ENCODE results near the gene ADAMTS10. TPM values are rescaled to one million over a fixed set of nuclear protein-coding genes. Genes with fewer than 3 reads are reported as not detected.
A peak's percentile ranks its signal among the peaks of the same experiment; 100 is the strongest.
"Not testable (repeated sequence)": the region's sequence is repeated elsewhere in the genome, so short reads cannot be mapped to it uniquely, and the experiment has no call there.

ADAMTS10 gene
- total RNA-seq, 4 donors from 2014 or later, result 15.7 to 45.3 (median 22.8) TPM

DNA sequence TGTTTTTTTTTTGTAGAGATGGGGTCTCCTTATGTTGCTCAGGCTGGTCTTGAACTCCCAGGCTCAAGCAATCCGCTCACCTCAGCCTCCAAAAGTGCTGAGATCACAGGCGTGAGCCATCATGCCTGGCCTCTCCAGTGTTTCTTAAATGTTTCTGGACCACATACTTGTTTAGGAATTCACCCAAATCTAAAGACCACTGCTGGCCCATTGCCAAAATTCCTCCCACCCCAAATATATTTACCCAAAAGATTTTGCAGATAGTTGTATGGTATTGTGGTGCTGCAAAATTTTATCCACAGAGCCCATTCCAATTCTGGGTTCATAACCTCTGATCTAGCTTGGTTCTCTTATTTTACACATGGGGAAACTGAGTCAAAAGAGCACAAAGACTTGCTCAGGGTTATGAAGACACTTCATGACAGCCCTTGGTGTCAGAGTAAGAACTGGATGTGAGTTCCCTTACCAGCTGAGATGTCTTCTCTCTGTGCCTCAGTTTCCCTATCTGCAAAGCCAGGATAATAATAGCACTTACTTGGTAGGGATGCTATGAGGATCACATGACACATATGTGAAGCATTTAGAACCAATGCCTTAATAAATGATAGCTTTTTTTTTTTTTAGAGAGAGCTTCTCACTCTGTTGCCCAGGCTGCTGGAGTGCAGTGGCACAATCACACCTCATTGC is 30.8 kb upstream of the ADAMTS10 start:
- TF ChIP-seq POLR2AphosphoS5 (IDR thresholded peaks at IDR 0.05), result no peak
- TF ChIP-seq POLR2A (IDR thresholded peaks at IDR 0.05), result no peak
- TF ChIP-seq EP300 (IDR thresholded peaks at IDR 0.05), result no peak
- TF ChIP-seq, protein P1, sequence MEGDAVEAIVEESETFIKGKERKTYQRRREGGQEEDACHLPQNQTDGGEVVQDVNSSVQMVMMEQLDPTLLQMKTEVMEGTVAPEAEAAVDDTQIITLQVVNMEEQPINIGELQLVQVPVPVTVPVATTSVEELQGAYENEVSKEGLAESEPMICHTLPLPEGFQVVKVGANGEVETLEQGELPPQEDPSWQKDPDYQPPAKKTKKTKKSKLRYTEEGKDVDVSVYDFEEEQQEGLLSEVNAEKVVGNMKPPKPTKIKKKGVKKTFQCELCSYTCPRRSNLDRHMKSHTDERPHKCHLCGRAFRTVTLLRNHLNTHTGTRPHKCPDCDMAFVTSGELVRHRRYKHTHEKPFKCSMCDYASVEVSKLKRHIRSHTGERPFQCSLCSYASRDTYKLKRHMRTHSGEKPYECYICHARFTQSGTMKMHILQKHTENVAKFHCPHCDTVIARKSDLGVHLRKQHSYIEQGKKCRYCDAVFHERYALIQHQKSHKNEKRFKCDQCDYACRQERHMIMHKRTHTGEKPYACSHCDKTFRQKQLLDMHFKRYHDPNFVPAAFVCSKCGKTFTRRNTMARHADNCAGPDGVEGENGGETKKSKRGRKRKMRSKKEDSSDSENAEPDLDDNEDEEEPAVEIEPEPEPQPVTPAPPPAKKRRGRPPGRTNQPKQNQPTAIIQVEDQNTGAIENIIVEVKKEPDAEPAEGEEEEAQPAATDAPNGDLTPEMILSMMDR (IDR thresholded peaks at IDR 0.05), result no peak
- Histone ChIP-seq H3K4me3 (no peak overlapping the region), H3K27me3 (peaks cover 40% of the 10 kb centered on the region), H3K9me3 (peaks cover 0 to 17% (median 0%) of the 10 kb centered on the region in 3 donors), H3K27ac (no peak overlapping the region), H3K36me3 (no peaks in the 10 kb centered on the region), H3K4me1 (peaks cover 0 to 6% (median 0%) of the 10 kb centered on the region in 3 donors)
- 86% methylated on average over 2 of the region's 2 CpGs for WGBS, 2 donors (ENCODE audit: low coverage in 1 of 2)
- no peak for ATAC-seq

DNA sequence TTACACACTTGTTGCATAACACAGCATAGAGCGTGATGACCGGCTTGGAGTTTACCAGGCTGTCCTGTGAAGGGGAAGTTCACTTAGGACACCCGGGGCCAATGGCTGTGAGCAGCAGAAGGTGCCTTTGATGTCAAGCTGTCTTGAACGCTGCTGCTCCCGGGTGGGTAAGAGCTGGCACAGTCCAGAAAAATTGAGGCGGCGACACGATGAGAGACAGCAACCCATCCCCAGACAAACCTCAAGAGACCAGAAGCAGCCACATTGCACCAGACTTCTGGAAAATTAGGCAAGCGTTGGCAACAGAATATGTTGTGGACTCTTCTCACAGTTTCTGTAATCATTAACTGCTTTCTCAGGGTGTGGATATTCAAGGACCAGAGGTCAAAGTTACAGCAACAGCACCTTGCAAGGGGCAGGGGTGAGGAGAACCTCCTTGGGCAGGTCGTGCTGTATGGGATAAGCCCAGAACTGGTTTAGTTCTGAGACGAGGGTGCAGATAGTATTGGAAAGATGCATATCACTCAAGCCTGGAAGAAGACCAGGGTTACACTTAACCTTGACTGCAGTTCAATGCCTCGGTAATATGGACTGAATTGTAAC is 30.0 kb upstream of the ADAMTS10 start:
- no peak for TF ChIP-seq POLR2AphosphoS5 (IDR thresholded peaks at IDR 0.05)
- H3K36me3 ChIP-seq, result no peaks in the 10 kb centered on the region
- ATAC-seq, result peak; percentile 66
- peaks cover 0 to 17% (median 0%) of the 10 kb centered on the region in 3 donors for H3K9me3 ChIP-seq
- H3K27me3 ChIP-seq, result peaks cover 31% of the 10 kb centered on the region
- H3K27ac ChIP-seq, result no peak overlapping the region
- no peak overlapping the region for H3K4me3 ChIP-seq
- peaks cover 0 to 6% (median 0%) of the 10 kb centered on the region in 3 donors for H3K4me1 ChIP-seq
- 72 to 86% methylated on average over 4 to 7 of the region's 12 CpGs for WGBS, 2 donors (ENCODE audit: low coverage in 1 of 2)

- no peaks in the 10 kb centered on the region for H3K36me3 ChIP-seq
- no peak overlapping the region for H3K4me3 ChIP-seq
- ATAC-seq, result no peak
- peak overlapping the region in 1 of 4 donors; percentile 24 for H3K27ac ChIP-seq
- peaks cover 0 to 6% (median 0%) of the 10 kb centered on the region in 3 donors for H3K4me1 ChIP-seq
- H3K9me3 ChIP-seq, result peaks cover 0 to 17% (median 0%) of the 10 kb centered on the region in 3 donors
- TF ChIP-seq, protein P1 (IDR thresholded peaks at IDR 0.05), result no peak
- TF ChIP-seq POLR2AphosphoS5 (IDR thresholded peaks at IDR 0.05), result no peak
- TF ChIP-seq EP300 (IDR thresholded peaks at IDR 0.05), result no peak
- 36 to 38% methylated on average over 4 to 7 of the region's 8 CpGs for WGBS, 2 donors (ENCODE audit: low coverage in 1 of 2)
- peaks cover 25% of the 10 kb centered on the region for H3K27me3 ChIP-seq
Observed at GRCh38 chr19:8639821-8640401, 29.4 kb upstream of the ADAMTS10 start.

GRCh38 chr19:8638078-8638619 is 27.6 kb upstream of the ADAMTS10 start:
- WGBS, 2 donors (ENCODE audit: low coverage in 1 of 2), result 30 to 62% methylated on average over 7 to 15 of the region's 21 CpGs
- H3K4me3 ChIP-seq, result no peak overlapping the region
- ATAC-seq, result no peak

DNA sequence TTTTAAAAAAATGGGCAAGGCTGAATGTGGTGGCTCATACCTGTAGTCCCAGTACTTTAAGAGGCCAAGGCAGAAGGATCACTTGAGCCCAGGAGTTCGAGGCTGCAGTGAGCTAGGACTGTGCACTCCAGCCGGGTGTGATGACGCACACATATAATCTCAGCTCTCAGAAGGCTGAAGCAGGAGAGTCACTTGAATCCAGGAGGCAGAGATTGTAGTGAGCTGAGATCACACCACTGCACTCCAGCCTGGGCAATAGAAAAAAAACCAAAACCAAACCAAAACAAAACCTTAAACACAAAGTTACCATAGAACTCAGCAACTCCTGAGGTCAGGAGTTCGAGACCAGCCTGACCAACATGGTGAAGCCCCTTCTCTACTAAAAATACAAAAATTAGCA is 26.6 kb upstream of the ADAMTS10 start:
- not testable (repeated sequence) for ATAC-seq, H3K9me3 ChIP-seq, H3K27ac ChIP-seq, H3K4me3 ChIP-seq, H3K4me1 ChIP-seq, H3K36me3 ChIP-seq
- WGBS, 2 donors (ENCODE audit: low coverage in 1 of 2), result 76 to 88% methylated on average over 3 to 4 of the region's 4 CpGs
- peaks cover 14% of the 10 kb centered on the region for H3K27me3 ChIP-seq

More at GRCh38 chr19:8638078-8638619, 27.6 kb upstream of the ADAMTS10 start:
- peaks cover 14% of the 10 kb centered on the region for H3K27me3 ChIP-seq
- TF ChIP-seq POLR2A (IDR thresholded peaks at IDR 0.05), result no peak
- no peak for TF ChIP-seq EP300 (IDR thresholded peaks at IDR 0.05)
- no peak for TF ChIP-seq POLR2AphosphoS5 (IDR thresholded peaks at IDR 0.05)
- TF ChIP-seq, protein P1 (IDR thresholded peaks at IDR 0.05), result no peak
- H3K27ac ChIP-seq, result no peak overlapping the region
- H3K9me3 ChIP-seq, result peaks cover 0 to 17% (median 0%) of the 10 kb centered on the region in 3 donors
- no peaks in the 10 kb centered on the region for H3K36me3 ChIP-seq
- H3K4me1 ChIP-seq, result peaks cover 0 to 6% (median 0%) of the 10 kb centered on the region in 3 donors
